ENCODE data around the gene C10orf53. TPM values are rescaled to one million over a fixed set of nuclear protein-coding genes. Genes with fewer than 3 reads are reported as not detected.

C10orf53 gene
- total and polyA plus RNA-seq, 2 of the 4 experiments (the other 2 are of a cell fraction), result not detected

DNA sequence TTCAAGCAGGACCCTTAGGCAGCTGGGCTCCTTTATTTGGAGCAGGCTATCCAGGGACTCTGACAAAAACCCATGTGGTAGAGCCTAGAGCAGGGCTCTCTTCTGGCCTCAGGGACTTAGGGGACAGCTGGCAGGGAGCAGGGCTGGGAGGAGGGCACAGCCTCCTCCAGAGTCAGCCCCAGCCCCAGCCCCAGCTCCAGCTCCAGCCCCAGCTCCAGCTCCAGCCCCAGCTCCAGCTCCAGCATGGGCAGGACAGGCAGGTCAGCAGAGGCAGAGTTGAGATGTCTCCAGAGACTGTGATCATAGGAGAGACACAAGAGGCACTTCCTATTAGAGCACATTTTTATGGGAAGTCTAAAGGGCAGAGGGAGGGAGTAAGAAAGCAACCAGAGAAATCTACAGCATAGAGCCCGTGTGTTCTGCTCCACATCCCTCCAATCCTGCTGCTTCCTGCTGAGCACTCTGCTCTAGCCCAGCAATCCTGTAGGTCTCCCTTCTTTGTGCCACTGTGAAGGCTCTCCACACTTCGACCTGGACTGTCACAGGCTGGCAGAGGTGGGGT, 13.3 kb upstream of the C10orf53 start:
- H3K4ac ChIP-seq (ENCODE audit: low read depth, low read length), result no peak overlapping the region
- WGBS, 2 experiments (ENCODE audit: extremely low coverage in 2 of 2, insufficient read length in 1 of 2), result no CpG with 5 or more reads among the region's 2 CpGs
- ATAC-seq (ENCODE audit: low read depth) (no peak), DNase-seq (no peak)
- no peak overlapping the region for H4K91ac ChIP-seq (ENCODE audit: insufficient read depth, low read depth, low read length)
- no peak overlapping the region for H3K14ac ChIP-seq (replicated peaks; ENCODE audit: low read depth, low read length)
- CTCF ChIA-PET, result no interaction called here
- H4K20me1 ChIP-seq (ENCODE audit: insufficient read depth, low read length), result no peaks in the 10 kb centered on the region
- no peak overlapping the region for H3K27ac ChIP-seq (ENCODE audit: insufficient read depth, low read length)
- no peaks in the 10 kb centered on the region for H3K36me3 ChIP-seq (ENCODE audit: control insufficient read depth, insufficient read depth, low read length)
- H2AK5ac ChIP-seq (ENCODE audit: low read depth, low read length), result no peak overlapping the region
- no peaks in the 10 kb centered on the region for H3K4me1 ChIP-seq (ENCODE audit: control insufficient read depth, insufficient read depth, low read length)
- H2BK5ac ChIP-seq (ENCODE audit: low read depth, low read length, poor library complexity, severe bottlenecking), result no peak overlapping the region
- no peak overlapping the region for H2BK15ac ChIP-seq (ENCODE audit: low read depth, low read length)
- H3K56ac ChIP-seq (ENCODE audit: extremely low read depth, insufficient read depth, low read length), result no peak overlapping the region
- no peak overlapping the region for H2BK120ac ChIP-seq (ENCODE audit: low read depth, low read length)
- H2AK9ac ChIP-seq (replicated peaks; ENCODE audit: low read depth, low read length, poor library complexity), result no peak overlapping the region
- no peak overlapping the region for H3K18ac ChIP-seq (ENCODE audit: low read depth, low read length)
- in situ Hi-C loops (cut with MboI; ENCODE audit: low sequenced_read_pairs), result no loop called here
- no peak overlapping the region for H4K8ac ChIP-seq (ENCODE audit: low read depth in 2 of 2, low read length in 2 of 2)
- H3K79me1 ChIP-seq (ENCODE audit: low read depth in 1 of 2, low read length in 2 of 2), result no peaks in the 10 kb centered on the region
- H3K27me3 ChIP-seq (ENCODE audit: control insufficient read depth, insufficient read depth, low read length), result peaks cover 5% of the 10 kb centered on the region; the same call in 1 of the 2 replicates
- no peak overlapping the region for H4K5ac ChIP-seq (ENCODE audit: low read depth, low read length)
- intact Hi-C loops (cut with micrococcal nuclease), result no loop called here
- TF ChIP-seq RFX5 (IDR thresholded peaks at IDR 0.05; ENCODE audit: low read depth, low read length), result no peak
- TF ChIP-seq BHLHE40 (IDR thresholded peaks at IDR 0.05; ENCODE audit: low read depth, low read length), result no peak
- TF ChIP-seq, protein P1, sequence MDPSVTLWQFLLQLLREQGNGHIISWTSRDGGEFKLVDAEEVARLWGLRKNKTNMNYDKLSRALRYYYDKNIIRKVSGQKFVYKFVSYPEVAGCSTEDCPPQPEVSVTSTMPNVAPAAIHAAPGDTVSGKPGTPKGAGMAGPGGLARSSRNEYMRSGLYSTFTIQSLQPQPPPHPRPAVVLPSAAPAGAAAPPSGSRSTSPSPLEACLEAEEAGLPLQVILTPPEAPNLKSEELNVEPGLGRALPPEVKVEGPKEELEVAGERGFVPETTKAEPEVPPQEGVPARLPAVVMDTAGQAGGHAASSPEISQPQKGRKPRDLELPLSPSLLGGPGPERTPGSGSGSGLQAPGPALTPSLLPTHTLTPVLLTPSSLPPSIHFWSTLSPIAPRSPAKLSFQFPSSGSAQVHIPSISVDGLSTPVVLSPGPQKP (IDR thresholded peaks at IDR 0.05; ENCODE audit: borderline replicate concordance, low read depth, low read length), result no peak
- no peak for TF ChIP-seq MXI1 (IDR thresholded peaks at IDR 0.05; ENCODE audit: borderline replicate concordance, low read depth, low read length)
- TF ChIP-seq CEBPB (IDR thresholded peaks at IDR 0.05; ENCODE audit: low read depth, low read length), result no peak
- TF ChIP-seq, protein P2, sequence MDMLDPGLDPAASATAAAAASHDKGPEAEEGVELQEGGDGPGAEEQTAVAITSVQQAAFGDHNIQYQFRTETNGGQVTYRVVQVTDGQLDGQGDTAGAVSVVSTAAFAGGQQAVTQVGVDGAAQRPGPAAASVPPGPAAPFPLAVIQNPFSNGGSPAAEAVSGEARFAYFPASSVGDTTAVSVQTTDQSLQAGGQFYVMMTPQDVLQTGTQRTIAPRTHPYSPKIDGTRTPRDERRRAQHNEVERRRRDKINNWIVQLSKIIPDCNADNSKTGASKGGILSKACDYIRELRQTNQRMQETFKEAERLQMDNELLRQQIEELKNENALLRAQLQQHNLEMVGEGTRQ (IDR thresholded peaks at IDR 0.05; ENCODE audit: low read depth, low read length), result no peak
- TF ChIP-seq NFE2L2 (IDR thresholded peaks at IDR 0.05; ENCODE audit: low read depth, low read length), result no peak
- no peak for TF ChIP-seq SMC3 (IDR thresholded peaks at IDR 0.05; ENCODE audit: low read depth, low read length)
- no peak for TF ChIP-seq CHD1 (IDR thresholded peaks at IDR 0.05; ENCODE audit: low read depth, low read length)
- TF ChIP-seq RAD21 (IDR thresholded peaks at IDR 0.05; ENCODE audit: low read length), result no peak
- no peak for TF ChIP-seq RCOR1 (IDR thresholded peaks at IDR 0.05; ENCODE audit: insufficient replicate concordance, low read length)
- TF ChIP-seq, protein P3, sequence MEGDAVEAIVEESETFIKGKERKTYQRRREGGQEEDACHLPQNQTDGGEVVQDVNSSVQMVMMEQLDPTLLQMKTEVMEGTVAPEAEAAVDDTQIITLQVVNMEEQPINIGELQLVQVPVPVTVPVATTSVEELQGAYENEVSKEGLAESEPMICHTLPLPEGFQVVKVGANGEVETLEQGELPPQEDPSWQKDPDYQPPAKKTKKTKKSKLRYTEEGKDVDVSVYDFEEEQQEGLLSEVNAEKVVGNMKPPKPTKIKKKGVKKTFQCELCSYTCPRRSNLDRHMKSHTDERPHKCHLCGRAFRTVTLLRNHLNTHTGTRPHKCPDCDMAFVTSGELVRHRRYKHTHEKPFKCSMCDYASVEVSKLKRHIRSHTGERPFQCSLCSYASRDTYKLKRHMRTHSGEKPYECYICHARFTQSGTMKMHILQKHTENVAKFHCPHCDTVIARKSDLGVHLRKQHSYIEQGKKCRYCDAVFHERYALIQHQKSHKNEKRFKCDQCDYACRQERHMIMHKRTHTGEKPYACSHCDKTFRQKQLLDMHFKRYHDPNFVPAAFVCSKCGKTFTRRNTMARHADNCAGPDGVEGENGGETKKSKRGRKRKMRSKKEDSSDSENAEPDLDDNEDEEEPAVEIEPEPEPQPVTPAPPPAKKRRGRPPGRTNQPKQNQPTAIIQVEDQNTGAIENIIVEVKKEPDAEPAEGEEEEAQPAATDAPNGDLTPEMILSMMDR (conservative IDR thresholded peaks at IDR 0.05; ENCODE audit: low read depth, low read length), result no peak
- no peak for TF ChIP-seq MAFK (IDR thresholded peaks at IDR 0.05; ENCODE audit: low read depth, low read length)
- TF ChIP-seq FOS (IDR thresholded peaks at IDR 0.05; ENCODE audit: low read depth, low read length), result no peak
- no peak for TF ChIP-seq POLR2A (IDR thresholded peaks at IDR 0.05; ENCODE audit: low read depth, low read length)
- no peak for TF ChIP-seq MAZ (IDR thresholded peaks at IDR 0.05; ENCODE audit: borderline replicate concordance, low read depth, low read length)
- no peak overlapping the region for H3K4me3 ChIP-seq (ENCODE audit: insufficient read depth, low read depth, low read length)
- H3K9me3 ChIP-seq (ENCODE audit: control insufficient read depth, insufficient read depth, low read length), result no peaks in the 10 kb centered on the region
- H2BK20ac ChIP-seq (ENCODE audit: low read depth, low read length), result no peak overlapping the region
- H3K9me1 ChIP-seq (ENCODE audit: insufficient read depth, low read length), result no peaks in the 10 kb centered on the region
- POLR2A ChIA-PET (ENCODE audit: unreplicated experiment), result no interaction called here
- no peak overlapping the region for H3K9ac ChIP-seq (ENCODE audit: low read depth, low read length)
- H3K23ac ChIP-seq (ENCODE audit: low read depth, low read length), result no peak overlapping the region
- H3K4me2 ChIP-seq (ENCODE audit: low read depth, low read length), result no peak overlapping the region
- no TSS peak for BruUV-seq (replicated peaks)
- dilution Hi-C loops (cut with HindIII; ENCODE audit: low sequenced_read_pairs, unreplicated experiment), result no loop called here
- no peak overlapping the region for H2AFZ ChIP-seq (replicated peaks; ENCODE audit: low read length, poor library complexity)

Data from IMR-90 (cell line).